GM06990 (cell line): Measurements from ENCODE around the gene DNAI1.

Experiments
- DNase-seq: peaks from one replicate; pipeline ENCODE4 v3.0.0-alpha.2; 2011; ENCODE audit not compliant: insufficient read length; ENCODE audit errors: extremely low read depth
- H3K27me3 ChIP-seq: replicated peaks from 2 replicates; pipeline ENCODE4 v1.6.0; 2011; ENCODE audit warnings: low read length; ENCODE audit not compliant: control insufficient read depth, insufficient read depth
- H3K36me3 ChIP-seq: 2 replicates; pipeline ENCODE4 v1.5.1; 2011; ENCODE audit warnings: low read length; ENCODE audit not compliant: control insufficient read depth, insufficient read depth
- H3K4me3 ChIP-seq: replicated peaks from 2 replicates; pipeline ENCODE4 v1.5.1; 2011; ENCODE audit warnings: low read depth, mild to moderate bottlenecking, control low read depth, low read length
- TF ChIP-seq, protein P1 (sequence below): IDR thresholded peaks from 2 replicates; pipeline ENCODE4 v1.5.1; 2011; ENCODE audit warnings: low read length, control low read depth, mild to moderate bottlenecking, inconsistent platforms; ENCODE audit not compliant: insufficient read depth, poor library complexity, severe bottlenecking

The DNAI1 gene

DNA sequence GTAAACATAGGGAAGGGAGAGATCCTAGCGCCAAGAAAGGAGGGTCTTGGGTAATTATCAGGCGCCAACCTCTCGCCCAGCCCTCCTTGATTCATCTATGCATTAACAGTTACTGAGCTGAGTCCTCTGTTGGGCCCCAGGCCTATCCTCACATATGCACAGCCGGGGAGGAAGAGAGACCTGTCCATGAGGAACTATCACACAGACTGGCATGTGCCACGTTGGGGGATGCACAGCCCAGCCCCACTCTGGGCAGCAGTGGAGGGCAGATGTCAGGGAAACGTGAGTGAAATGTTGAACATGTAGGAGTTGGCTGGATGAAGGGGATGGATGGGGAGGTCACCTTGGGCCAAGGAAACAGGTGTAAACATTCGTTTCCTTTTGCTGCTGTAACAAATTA is 82.9 kb downstream of the DNAI1 start:
- TF ChIP-seq, protein P1, sequence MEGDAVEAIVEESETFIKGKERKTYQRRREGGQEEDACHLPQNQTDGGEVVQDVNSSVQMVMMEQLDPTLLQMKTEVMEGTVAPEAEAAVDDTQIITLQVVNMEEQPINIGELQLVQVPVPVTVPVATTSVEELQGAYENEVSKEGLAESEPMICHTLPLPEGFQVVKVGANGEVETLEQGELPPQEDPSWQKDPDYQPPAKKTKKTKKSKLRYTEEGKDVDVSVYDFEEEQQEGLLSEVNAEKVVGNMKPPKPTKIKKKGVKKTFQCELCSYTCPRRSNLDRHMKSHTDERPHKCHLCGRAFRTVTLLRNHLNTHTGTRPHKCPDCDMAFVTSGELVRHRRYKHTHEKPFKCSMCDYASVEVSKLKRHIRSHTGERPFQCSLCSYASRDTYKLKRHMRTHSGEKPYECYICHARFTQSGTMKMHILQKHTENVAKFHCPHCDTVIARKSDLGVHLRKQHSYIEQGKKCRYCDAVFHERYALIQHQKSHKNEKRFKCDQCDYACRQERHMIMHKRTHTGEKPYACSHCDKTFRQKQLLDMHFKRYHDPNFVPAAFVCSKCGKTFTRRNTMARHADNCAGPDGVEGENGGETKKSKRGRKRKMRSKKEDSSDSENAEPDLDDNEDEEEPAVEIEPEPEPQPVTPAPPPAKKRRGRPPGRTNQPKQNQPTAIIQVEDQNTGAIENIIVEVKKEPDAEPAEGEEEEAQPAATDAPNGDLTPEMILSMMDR = no peak

GRCh38 chr9:34544035-34544434 is 85.4 kb downstream of the DNAI1 start:
- Histone ChIP-seq H3K4me3 (no peak overlapping the region), H3K36me3 (no peaks in the 10 kb centered on the region), H3K27me3 (no peaks in the 10 kb centered on the region; the same call in 1 of the 2 replicates)
- DNase-seq = no peak
- TF ChIP-seq, protein P1 = no peak

More for the DNA sequence above, 82.9 kb downstream of the DNAI1 start:
- Histone ChIP-seq H3K36me3 (no peaks in the 10 kb centered on the region), H3K4me3 (no peak overlapping the region), H3K27me3 (no peaks in the 10 kb centered on the region; the same call in none of the 2 replicates)
- no peak for DNase-seq

- no peaks in the 10 kb centered on the region; the same call in 1 of the 2 replicates for H3K27me3 ChIP-seq
- no peak overlapping the region for H3K4me3 ChIP-seq
- no peak for DNase-seq
- no peaks in the 10 kb centered on the region for H3K36me3 ChIP-seq
- TF ChIP-seq, protein P1 = no peak
Observed at GRCh38 chr9:34545497-34545896, 86.9 kb downstream of the DNAI1 start.

GRCh38 chr9:34546102-34546833 is 87.7 kb downstream of the DNAI1 start:
- TF ChIP-seq, protein P1 = no peak
- H3K4me3 ChIP-seq = no peak overlapping the region

DNA sequence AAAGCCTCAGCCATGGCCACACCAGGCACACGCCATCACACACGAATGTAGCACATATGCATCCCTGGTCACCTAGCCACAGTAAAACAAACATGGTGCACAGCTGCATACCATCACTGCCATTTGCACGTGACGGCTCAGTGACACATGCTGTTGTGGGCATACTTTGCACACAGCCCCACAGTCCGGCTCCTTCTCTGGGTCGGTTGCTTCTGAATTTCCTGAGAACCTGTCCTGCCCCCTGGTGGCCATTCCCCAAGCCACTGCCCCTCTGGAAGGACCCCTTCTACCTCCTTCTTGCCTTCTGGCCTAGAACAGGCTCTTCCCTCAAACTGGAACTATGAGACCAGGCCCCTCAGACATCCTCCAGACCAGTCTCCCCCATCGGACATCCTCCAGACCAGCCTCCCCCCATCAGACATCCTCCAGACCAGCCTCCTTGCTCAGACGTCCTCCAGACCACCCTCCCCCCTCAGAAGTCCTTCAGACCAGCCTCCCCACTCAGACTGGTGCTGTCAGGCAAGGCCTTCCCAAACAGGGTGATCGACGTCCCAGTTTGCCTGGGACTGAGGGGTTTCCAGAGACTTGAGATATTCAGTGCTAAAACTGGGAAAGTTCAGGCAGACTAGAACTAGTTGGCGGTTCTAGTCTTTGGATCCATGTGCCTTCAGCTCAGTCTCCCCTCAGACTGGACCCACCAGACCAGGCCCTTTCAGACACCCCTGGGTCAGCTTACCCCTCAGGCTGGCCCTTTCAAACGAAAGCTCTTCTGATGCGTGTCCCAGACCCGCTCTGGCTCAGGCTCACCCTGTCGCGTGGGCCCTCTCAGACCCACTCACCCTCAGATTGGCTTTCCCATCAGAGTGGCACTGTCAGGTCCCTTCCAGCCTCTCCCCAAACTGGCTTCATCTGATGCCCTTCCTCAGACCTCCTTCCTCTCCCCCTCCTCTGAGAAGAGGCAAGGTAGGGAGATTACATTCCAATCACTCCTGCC is 88.5 kb downstream of the DNAI1 start:
- TF ChIP-seq, protein P1 = peak; percentile 78
- no peaks in the 10 kb centered on the region; the same call in 1 of the 2 replicates for H3K27me3 ChIP-seq
- no peaks in the 10 kb centered on the region for H3K36me3 ChIP-seq
- no peak for DNase-seq
- H3K4me3 ChIP-seq = no peak overlapping the region

More at GRCh38 chr9:34546102-34546833, 87.7 kb downstream of the DNAI1 start:
- Histone ChIP-seq H3K27me3 (no peaks in the 10 kb centered on the region; the same call in 1 of the 2 replicates), H3K36me3 (no peaks in the 10 kb centered on the region)
- no peak for DNase-seq
